Cardiac muscle cell (in vitro differentiated cells and primary cell): Measurements from ENCODE around the gene PDCD1. TPM values are rescaled to one million over a fixed set of nuclear protein-coding genes. Genes with fewer than 3 reads are reported as not detected.

ENCODE experiments used
- DNase-seq, 2 donors: peaks; one replicate each; pipeline versions ENCODE4 v3.0.0 to v3.0.0-alpha.2; 2010 to 2017; ENCODE audit warnings: low read depth in 1 of 2, low spot score in 1 of 2
- H3K27ac ChIP-seq: fragments of 200-600 bp; sonication (generic); 2 replicates; pipeline ENCODE4 v1.5.1; 2016
- H3K27me3 ChIP-seq: fragments of 200-600 bp; sonication (generic); 2 replicates; pipeline ENCODE4 v1.6.0; 2016; ENCODE audit warnings: control low read depth
- H3K36me3 ChIP-seq: fragments of 200-600 bp; sonication (generic); 2 replicates; pipeline ENCODE4 v1.5.1; 2016; ENCODE audit warnings: control low read depth
- H3K4me1 ChIP-seq: fragments of 200-600 bp; sonication (generic); 2 replicates; pipeline ENCODE4 v1.8.1; 2017; ENCODE audit warnings: low read depth, mild to moderate bottlenecking, mixed run types
- H3K4me3 ChIP-seq: fragments of 200-600 bp; sonication (generic); 2 replicates; pipeline ENCODE4 v1.5.1; 2016; ENCODE audit warnings: mild to moderate bottlenecking
- H3K9me3 ChIP-seq: fragments of 200-600 bp; sonication (generic); 2 replicates; pipeline ENCODE4 v1.5.1; 2017; ENCODE audit warnings: low read depth, mild to moderate bottlenecking, control low read depth
- CTCF ChIP-seq: IDR thresholded peaks from 2 replicates; pipeline ENCODE4 v1.5.1; 2012; ENCODE audit warnings: low read depth, mild to moderate bottlenecking, low read length
- polyA plus RNA-seq: library from polyadenylated mRNA; unstranded; fragments of >200 nt; fragmentation: Nextera tagmentation; extraction: Ambion mirVana; gene quantifications from 2 replicates; pipeline ENCODE4 v1.2.1, GENCODE V29; 2016
- total RNA-seq: library from RNA; depleted of rRNA; stranded (reverse); fragments of >200 nt; gene quantifications from 2 replicates; pipeline ENCODE4 v1.2.3, GENCODE V29; 2016

Gene PDCD1
- total and polyA plus RNA-seq, 2 experiments from 2014 or later, result not detected

- TF ChIP-seq CTCF, result no peak
- Histone ChIP-seq H3K4me1 (peaks cover 7% of the 10 kb centered on the region), H3K27me3 (peaks cover 2% of the 10 kb centered on the region), H3K9me3 (no peaks in the 10 kb centered on the region), H3K36me3 (no peaks in the 10 kb centered on the region), H3K4me3 (no peak overlapping the region), H3K27ac (no peak overlapping the region)
- no peak for DNase-seq
Measured at GRCh38 chr2:241904011-241904718, 45.5 kb upstream of the PDCD1 start.

- no peak overlapping the region for H3K4me3 ChIP-seq
- no peak overlapping the region for H3K27ac ChIP-seq
- H3K4me1 ChIP-seq, result peaks cover 7% of the 10 kb centered on the region
- peaks cover 2% of the 10 kb centered on the region for H3K27me3 ChIP-seq
- H3K36me3 ChIP-seq, result no peaks in the 10 kb centered on the region
- no peak for DNase-seq
- H3K9me3 ChIP-seq, result no peaks in the 10 kb centered on the region
- TF ChIP-seq CTCF, result no peak
Measured at GRCh38 chr2:241903121-241904010, 44.7 kb upstream of the PDCD1 start.

- TF ChIP-seq CTCF, result no peak
- Histone ChIP-seq H3K4me1 (peaks cover 7% of the 10 kb centered on the region), H3K36me3 (no peaks in the 10 kb centered on the region), H3K9me3 (no peaks in the 10 kb centered on the region), H3K27ac (no peak overlapping the region), H3K4me3 (no peak overlapping the region), H3K27me3 (peaks cover 2% of the 10 kb centered on the region)
- DNase-seq, result no peak
Measured at GRCh38 chr2:241902357-241902991, 43.8 kb upstream of the PDCD1 start.

- Histone ChIP-seq H3K9me3 (no peaks in the 10 kb centered on the region), H3K27me3 (peaks cover 2% of the 10 kb centered on the region), H3K27ac (peak overlapping the region; percentile 52), H3K36me3 (no peaks in the 10 kb centered on the region), H3K4me1 (peaks cover 7% of the 10 kb centered on the region), H3K4me3 (peak overlapping the region; percentile 7)
- no peak for TF ChIP-seq CTCF
- peak; percentile 23 to 78 for DNase-seq
Measured at GRCh38 chr2:241901500-241902351, 43.0 kb upstream of the PDCD1 start.

GRCh38 chr2:241901018-241901380 is 42.3 kb upstream of the PDCD1 start:
- Histone ChIP-seq H3K9me3 (no peaks in the 10 kb centered on the region), H3K4me1 (peaks cover 7% of the 10 kb centered on the region), H3K4me3 (no peak overlapping the region), H3K27ac (no peak overlapping the region), H3K27me3 (peaks cover 2% of the 10 kb centered on the region), H3K36me3 (no peaks in the 10 kb centered on the region)
- no peak for DNase-seq
- TF ChIP-seq CTCF, result no peak
